Rectal smooth muscle tissue (tissue), 1 donor: ENCODE results near the gene CCDC12.

Experiments used
- H3K27ac ChIP-seq: one replicate; pipeline ENCODE4 v1.7.0; 2013; ENCODE audit warnings: low read depth, low read length, inconsistent platforms
- H3K27me3 ChIP-seq: one replicate; pipeline ENCODE4 v1.7.0; 2013; ENCODE audit warnings: low read length; ENCODE audit not compliant: control insufficient read depth, insufficient read depth
- H3K36me3 ChIP-seq: one replicate; pipeline ENCODE4 v1.7.0; 2013; ENCODE audit warnings: low read length; ENCODE audit not compliant: control insufficient read depth, insufficient read depth
- H3K4me1 ChIP-seq: one replicate; pipeline ENCODE4 v1.7.0; 2013; ENCODE audit warnings: low read length; ENCODE audit not compliant: control insufficient read depth, insufficient read depth
- H3K4me3 ChIP-seq: one replicate; pipeline ENCODE4 v1.7.0; 2013; ENCODE audit warnings: low read length
- H3K9ac ChIP-seq: one replicate; pipeline ENCODE4 v1.7.0; 2013; ENCODE audit warnings: low read length

The CCDC12 gene

GRCh38 chr3:46875560-46875959 is 101.0 kb downstream of the CCDC12 start:
- Histone ChIP-seq H3K27ac (no peak overlapping the region), H3K36me3 (no peaks in the 10 kb centered on the region), H3K4me1 (peaks cover 4% of the 10 kb centered on the region), H3K27me3 (no peaks in the 10 kb centered on the region), H3K9ac (no peak overlapping the region), H3K4me3 (no peak overlapping the region)

DNA sequence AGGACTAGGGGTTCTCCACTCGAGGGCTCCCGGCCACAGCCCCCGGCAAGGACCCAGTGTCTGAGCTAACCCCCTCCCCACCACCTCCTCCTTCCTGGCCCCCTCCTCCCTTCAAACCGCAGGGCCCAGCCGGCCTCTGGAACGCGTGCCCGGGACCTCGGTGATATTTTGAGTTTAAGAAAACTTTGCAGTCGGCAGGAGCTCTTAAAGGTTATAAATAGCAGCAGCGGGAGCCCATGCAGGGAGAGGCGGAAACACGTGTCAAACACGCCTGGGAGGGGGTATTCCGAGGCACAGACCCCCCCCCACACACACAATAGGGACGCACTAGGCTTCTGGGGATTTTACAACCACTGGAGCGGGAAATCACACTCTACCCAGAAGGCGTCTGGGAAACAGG is 102.1 kb downstream of the CCDC12 start:
- Histone ChIP-seq H3K27ac (no peak overlapping the region), H3K4me3 (no peak overlapping the region), H3K4me1 (peaks cover 4% of the 10 kb centered on the region), H3K36me3 (no peaks in the 10 kb centered on the region), H3K9ac (no peak overlapping the region), H3K27me3 (no peaks in the 10 kb centered on the region)

GRCh38 chr3:46873521-46873920 is 103.0 kb downstream of the CCDC12 start:
- H3K27me3 ChIP-seq: no peaks in the 10 kb centered on the region
- H3K4me1 ChIP-seq: peaks cover 2% of the 10 kb centered on the region
- H3K4me3 ChIP-seq: no peak overlapping the region
- no peak overlapping the region for H3K27ac ChIP-seq
- no peaks in the 10 kb centered on the region for H3K36me3 ChIP-seq
- no peak overlapping the region for H3K9ac ChIP-seq
